H1 (cell line): ENCODE results near the gene SMTNL2. TPM values are rescaled to one million over a fixed set of nuclear protein-coding genes. Genes with fewer than 3 reads are reported as not detected.

ENCODE experiments used
- ASH2L ChIP-seq: fragments of 200-600, 300-600 bp; sonication (generic); IDR thresholded peaks from one replicate; pipeline ENCODE4 v1.7.1; 2017; ENCODE audit warnings: low read length
- GTF2F1 ChIP-seq: IDR thresholded peaks from 2 replicates; pipeline ENCODE4 v1.6.1; 2012; ENCODE audit warnings: low read depth, low read length, improper control_type of control experiment, borderline replicate concordance
- KDM1A ChIP-seq: fragments of 200-600, 300-600 bp; sonication (generic); IDR thresholded peaks from 2 replicates; pipeline ENCODE4 v1.7.1; 2016; ENCODE audit warnings: mild to moderate bottlenecking, low read length, borderline replicate concordance
- TAF7 ChIP-seq: optimal IDR thresholded peaks from 2 replicates; pipeline ENCODE3; 2011; ENCODE audit warnings: low read depth, mild to moderate bottlenecking, inconsistent platforms, low read length, moderate library complexity, borderline replicate concordance
- TCF12 ChIP-seq: IDR thresholded peaks from 2 replicates; pipeline ENCODE4 v1.6.1; 2011; ENCODE audit warnings: low read depth, mild to moderate bottlenecking, low read length
- polyA plus RNA-seq, 7 experiments: library from polyadenylated mRNA; depleted of rRNA in 3 of 7; stranded (reverse) in 5 of 7; unstranded in 2 of 7; fragments of >200 nt in 5 of 7; fragments of 200-250 nt in 2 of 7; gene quantifications; 1 replicate in 5 of 7; 2 replicates in 1 of 7; 4 replicates in 1 of 7; pipeline versions ENCODE4 v1.2.1 to v1.2.3, GENCODE V29; 2011 to 2013; ENCODE audit warnings: missing spikeins in 2 of 7, mixed read lengths in 2 of 7
- total RNA-seq: library from RNA; stranded (reverse); fragmentation: NEBNext Ultra II Directional; extraction: Animal tissue kit (Norgen Biotek cat#: 25700); gene quantifications from 2 replicates; pipeline ENCODE4 v1.2.1, GENCODE V29; 2021

SMTNL2 gene
- total and polyA plus RNA-seq, 2 of the 8 experiments (the other 6 are each of a cell fraction or from before 2014, with no cell fraction given): 3.6 to 4.5 TPM

DNA sequence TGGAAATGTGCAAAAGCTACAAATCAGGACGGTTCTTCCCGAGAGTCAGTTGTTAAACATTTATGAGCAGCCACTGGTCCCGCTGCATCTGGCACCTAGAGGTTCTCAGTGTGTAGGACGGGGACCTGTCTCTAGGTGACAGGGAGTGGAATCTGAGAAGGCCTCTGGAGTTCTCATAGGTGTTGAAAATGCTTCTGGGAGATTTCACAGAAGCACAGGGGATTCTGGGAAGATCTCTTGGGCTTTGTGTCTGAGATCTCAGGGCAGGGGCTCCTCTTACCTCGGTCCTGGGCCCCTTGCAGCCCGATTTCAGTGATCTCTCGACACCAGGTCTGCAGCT is 48.2 kb downstream of the SMTNL2 start (continued):
- TF ChIP-seq KDM1A: no peak
- TF ChIP-seq GTF2F1: no peak
- TF ChIP-seq ASH2L: no peak
- TF ChIP-seq TCF12: no peak
- no peak for TF ChIP-seq TAF7
